ENCODE data around the gene PMVK. TPM values are rescaled to one million over a fixed set of nuclear protein-coding genes. Genes with fewer than 3 reads are reported as not detected.

Gene PMVK
- total and polyA plus RNA-seq, 10 of the 15 experiments (the other 5 are each of a cell fraction or from before 2014, with no cell fraction given) = 6.0 to 121 (median 49.4) TPM

DNA sequence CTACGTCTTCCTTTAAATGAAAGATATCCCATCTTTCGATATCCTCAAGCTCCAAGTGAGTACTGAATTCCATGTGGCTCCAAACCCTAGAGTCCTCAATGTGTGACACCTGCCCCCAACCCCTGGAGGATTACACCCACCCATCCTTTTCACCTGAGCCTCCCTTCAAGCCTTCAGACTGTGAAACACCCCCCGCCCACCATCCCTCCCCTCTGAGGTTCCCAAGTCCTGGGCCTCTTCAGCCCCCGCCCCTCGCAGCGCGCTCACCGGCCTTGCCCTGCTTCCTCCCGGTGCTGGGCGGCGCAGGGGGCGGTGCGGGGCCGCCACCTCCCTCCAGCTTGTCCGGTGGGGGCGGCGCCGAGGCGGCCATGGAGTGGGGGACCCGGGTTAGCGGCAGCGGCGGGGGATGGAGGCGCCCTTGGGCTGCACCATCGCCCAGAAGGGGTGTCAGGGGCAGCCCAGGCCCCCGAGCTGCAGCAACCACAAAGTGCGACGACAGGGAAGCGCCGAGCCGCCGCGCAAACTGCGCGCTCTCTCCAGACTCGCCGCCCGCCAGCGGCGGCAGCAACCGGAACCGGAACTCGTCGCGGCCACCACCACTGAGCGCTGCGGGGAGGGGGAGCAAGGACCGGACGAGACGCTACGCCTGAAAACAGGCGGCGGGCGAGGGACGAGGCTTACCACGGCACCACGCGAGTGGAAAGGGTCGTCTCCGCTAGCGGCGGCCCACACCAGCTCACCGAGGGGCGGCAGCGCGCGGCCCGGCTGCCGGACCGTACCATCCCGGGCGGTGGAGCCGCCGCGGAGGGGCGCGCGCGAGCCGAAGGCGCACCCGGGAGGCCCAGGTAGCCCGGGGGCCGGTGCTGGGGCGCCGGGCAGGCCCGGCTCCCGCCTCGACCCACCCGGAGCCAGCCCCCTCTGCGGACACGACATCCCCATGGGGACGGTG is 25.0 kb upstream of the PMVK start, which contains the start of gene PYGO2 (continued):
- TF ChIP-seq, protein P1, sequence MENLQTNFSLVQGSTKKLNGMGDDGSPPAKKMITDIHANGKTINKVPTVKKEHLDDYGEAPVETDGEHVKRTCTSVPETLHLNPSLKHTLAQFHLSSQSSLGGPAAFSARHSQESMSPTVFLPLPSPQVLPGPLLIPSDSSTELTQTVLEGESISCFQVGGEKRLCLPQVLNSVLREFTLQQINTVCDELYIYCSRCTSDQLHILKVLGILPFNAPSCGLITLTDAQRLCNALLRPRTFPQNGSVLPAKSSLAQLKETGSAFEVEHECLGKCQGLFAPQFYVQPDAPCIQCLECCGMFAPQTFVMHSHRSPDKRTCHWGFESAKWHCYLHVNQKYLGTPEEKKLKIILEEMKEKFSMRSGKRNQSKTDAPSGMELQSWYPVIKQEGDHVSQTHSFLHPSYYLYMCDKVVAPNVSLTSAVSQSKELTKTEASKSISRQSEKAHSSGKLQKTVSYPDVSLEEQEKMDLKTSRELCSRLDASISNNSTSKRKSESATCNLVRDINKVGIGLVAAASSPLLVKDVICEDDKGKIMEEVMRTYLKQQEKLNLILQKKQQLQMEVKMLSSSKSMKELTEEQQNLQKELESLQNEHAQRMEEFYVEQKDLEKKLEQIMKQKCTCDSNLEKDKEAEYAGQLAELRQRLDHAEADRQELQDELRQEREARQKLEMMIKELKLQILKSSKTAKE (IDR thresholded peaks at IDR 0.05; ENCODE audit: low read depth, poor library complexity, severe bottlenecking) = no peak
- no peak for TF ChIP-seq ESRRA (IDR thresholded peaks at IDR 0.05; ENCODE audit: low read length)
- TF ChIP-seq POLR2AphosphoS5 (IDR thresholded peaks at IDR 0.05; ENCODE audit: low read length) = peak; percentile 81; the same call in 1 of the 2 replicates
- peak; percentile 86 for TF ChIP-seq IKZF1 (conservative IDR thresholded peaks at IDR 0.05)
- TF ChIP-seq, protein P2, sequence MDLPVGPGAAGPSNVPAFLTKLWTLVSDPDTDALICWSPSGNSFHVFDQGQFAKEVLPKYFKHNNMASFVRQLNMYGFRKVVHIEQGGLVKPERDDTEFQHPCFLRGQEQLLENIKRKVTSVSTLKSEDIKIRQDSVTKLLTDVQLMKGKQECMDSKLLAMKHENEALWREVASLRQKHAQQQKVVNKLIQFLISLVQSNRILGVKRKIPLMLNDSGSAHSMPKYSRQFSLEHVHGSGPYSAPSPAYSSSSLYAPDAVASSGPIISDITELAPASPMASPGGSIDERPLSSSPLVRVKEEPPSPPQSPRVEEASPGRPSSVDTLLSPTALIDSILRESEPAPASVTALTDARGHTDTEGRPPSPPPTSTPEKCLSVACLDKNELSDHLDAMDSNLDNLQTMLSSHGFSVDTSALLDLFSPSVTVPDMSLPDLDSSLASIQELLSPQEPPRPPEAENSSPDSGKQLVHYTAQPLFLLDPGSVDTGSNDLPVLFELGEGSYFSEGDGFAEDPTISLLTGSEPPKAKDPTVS (IDR thresholded peaks at IDR 0.05; ENCODE audit: low read depth, low read length) = no peak
- TF ChIP-seq, protein P3, sequence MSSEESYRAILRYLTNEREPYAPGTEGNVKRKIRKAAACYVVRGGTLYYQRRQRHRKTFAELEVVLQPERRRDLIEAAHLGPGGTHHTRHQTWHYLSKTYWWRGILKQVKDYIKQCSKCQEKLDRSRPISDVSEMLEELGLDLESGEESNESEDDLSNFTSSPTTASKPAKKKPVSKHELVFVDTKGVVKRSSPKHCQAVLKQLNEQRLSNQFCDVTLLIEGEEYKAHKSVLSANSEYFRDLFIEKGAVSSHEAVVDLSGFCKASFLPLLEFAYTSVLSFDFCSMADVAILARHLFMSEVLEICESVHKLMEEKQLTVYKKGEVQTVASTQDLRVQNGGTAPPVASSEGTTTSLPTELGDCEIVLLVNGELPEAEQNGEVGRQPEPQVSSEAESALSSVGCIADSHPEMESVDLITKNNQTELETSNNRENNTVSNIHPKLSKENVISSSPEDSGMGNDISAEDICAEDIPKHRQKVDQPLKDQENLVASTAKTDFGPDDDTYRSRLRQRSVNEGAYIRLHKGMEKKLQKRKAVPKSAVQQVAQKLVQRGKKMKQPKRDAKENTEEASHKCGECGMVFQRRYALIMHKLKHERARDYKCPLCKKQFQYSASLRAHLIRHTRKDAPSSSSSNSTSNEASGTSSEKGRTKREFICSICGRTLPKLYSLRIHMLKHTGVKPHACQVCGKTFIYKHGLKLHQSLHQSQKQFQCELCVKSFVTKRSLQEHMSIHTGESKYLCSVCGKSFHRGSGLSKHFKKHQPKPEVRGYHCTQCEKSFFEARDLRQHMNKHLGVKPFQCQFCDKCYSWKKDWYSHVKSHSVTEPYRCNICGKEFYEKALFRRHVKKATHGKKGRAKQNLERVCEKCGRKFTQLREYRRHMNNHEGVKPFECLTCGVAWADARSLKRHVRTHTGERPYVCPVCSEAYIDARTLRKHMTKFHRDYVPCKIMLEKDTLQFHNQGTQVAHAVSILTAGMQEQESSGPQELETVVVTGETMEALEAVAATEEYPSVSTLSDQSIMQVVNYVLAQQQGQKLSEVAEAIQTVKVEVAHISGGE (CRISPR knock-in tag; IDR thresholded peaks at IDR 0.05) = peak; percentile 42; the same call in 1 of the 2 replicates
- peak; percentile 52; the same call in 1 of the 2 replicates for TF ChIP-seq CBFB (IDR thresholded peaks at IDR 0.05; ENCODE audit: low read depth)
- TF ChIP-seq PAX5 (IDR thresholded peaks at IDR 0.05; ENCODE audit: borderline replicate concordance, low read depth, low read length) = peak; percentile 17
- TF ChIP-seq ZBED1 (IDR thresholded peaks at IDR 0.05; ENCODE audit: borderline replicate concordance) = no peak
- no peak; the same call in 1 of the 2 replicates for TF ChIP-seq CREM (IDR thresholded peaks at IDR 0.05; ENCODE audit: low read depth)
- TF ChIP-seq JUNB (IDR thresholded peaks at IDR 0.05) = no peak
- no peak for TF ChIP-seq RFX5 (IDR thresholded peaks at IDR 0.05; ENCODE audit: low read depth, low read length)
- peak; percentile 95 for TF ChIP-seq POLR2A (IDR thresholded peaks at IDR 0.05; ENCODE audit: low read depth, low read length)
- no peak for TF ChIP-seq SUPT20H (IDR thresholded peaks at IDR 0.05; ENCODE audit: borderline replicate concordance, control insufficient read depth, low read depth, low read length)
- TF ChIP-seq SMAD5 (IDR thresholded peaks at IDR 0.05; ENCODE audit: low read depth) = no peak
- no peak for TF ChIP-seq TCF7 (IDR thresholded peaks at IDR 0.05; ENCODE audit: borderline replicate concordance)
- TF ChIP-seq, protein P4, sequence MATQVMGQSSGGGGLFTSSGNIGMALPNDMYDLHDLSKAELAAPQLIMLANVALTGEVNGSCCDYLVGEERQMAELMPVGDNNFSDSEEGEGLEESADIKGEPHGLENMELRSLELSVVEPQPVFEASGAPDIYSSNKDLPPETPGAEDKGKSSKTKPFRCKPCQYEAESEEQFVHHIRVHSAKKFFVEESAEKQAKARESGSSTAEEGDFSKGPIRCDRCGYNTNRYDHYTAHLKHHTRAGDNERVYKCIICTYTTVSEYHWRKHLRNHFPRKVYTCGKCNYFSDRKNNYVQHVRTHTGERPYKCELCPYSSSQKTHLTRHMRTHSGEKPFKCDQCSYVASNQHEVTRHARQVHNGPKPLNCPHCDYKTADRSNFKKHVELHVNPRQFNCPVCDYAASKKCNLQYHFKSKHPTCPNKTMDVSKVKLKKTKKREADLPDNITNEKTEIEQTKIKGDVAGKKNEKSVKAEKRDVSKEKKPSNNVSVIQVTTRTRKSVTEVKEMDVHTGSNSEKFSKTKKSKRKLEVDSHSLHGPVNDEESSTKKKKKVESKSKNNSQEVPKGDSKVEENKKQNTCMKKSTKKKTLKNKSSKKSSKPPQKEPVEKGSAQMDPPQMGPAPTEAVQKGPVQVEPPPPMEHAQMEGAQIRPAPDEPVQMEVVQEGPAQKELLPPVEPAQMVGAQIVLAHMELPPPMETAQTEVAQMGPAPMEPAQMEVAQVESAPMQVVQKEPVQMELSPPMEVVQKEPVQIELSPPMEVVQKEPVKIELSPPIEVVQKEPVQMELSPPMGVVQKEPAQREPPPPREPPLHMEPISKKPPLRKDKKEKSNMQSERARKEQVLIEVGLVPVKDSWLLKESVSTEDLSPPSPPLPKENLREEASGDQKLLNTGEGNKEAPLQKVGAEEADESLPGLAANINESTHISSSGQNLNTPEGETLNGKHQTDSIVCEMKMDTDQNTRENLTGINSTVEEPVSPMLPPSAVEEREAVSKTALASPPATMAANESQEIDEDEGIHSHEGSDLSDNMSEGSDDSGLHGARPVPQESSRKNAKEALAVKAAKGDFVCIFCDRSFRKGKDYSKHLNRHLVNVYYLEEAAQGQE (IDR thresholded peaks at IDR 0.05; ENCODE audit: low read depth, low read length) = no peak
- TF ChIP-seq SUZ12 (IDR thresholded peaks at IDR 0.05; ENCODE audit: unreplicated experiment) = no peak
- TF ChIP-seq BACH1 (IDR thresholded peaks at IDR 0.05; ENCODE audit: borderline replicate concordance) = peak; percentile 96
- no peak for TF ChIP-seq STAT3 (IDR thresholded peaks at IDR 0.05; ENCODE audit: low read depth, low read length)
